Measurements from ENCODE around the gene CDON. TPM values are rescaled to one million over a fixed set of nuclear protein-coding genes. Genes with fewer than 3 reads are reported as not detected.

Gene CDON
- total RNA-seq, 3 donors from 2014 or later (not counting 1 experiment from before 2014, with no cell fraction given) = 0.25 to 0.38 TPM; not detected in 1

GRCh38 chr11:125931116-125931515, 131.6 kb downstream of the CDON start:
- DNase-seq (no peak), ATAC-seq (no peak)
- H3K9me3 ChIP-seq (ENCODE audit: control insufficient read depth, insufficient read depth, low read length) = no peaks in the 10 kb centered on the region
- H3K4me3 ChIP-seq (ENCODE audit: low read length) = no peak overlapping the region
- no peaks in the 10 kb centered on the region for H3K27me3 ChIP-seq (ENCODE audit: control insufficient read depth, insufficient read depth, low read length)
- no peak for TF ChIP-seq CTCF (IDR thresholded peaks at IDR 0.05)
- no peaks in the 10 kb centered on the region for H3K9me3 Mint-ChIP-seq
- no peak overlapping the region for H3K4me3 Mint-ChIP-seq
- no peak overlapping the region for H3K27ac ChIP-seq (ENCODE audit: low read length)
- 65% methylated on average over 3 of the region's 3 CpGs for whole genome bisulfite sequencing (ENCODE audit: insufficient coverage)
- H3K36me3 Mint-ChIP-seq = no peaks in the 10 kb centered on the region
- peaks cover 13 to 14% of the 10 kb centered on the region in 2 donors for H3K27me3 Mint-ChIP-seq (ENCODE audit: low read depth in 2 of 2)
- H3K36me3 ChIP-seq (ENCODE audit: control insufficient read depth, insufficient read depth, low read length) = no peaks in the 10 kb centered on the region
- no peak overlapping the region for H3K27ac Mint-ChIP-seq
- H3K4me1 ChIP-seq (ENCODE audit: control insufficient read depth, insufficient read depth, low read length) = no peaks in the 10 kb centered on the region
- intact Hi-C loops (cut with micrococcal nuclease) = no loop called here
- H3K4me1 Mint-ChIP-seq = no peaks in the 10 kb centered on the region

- 88% methylated on average over 10 of the region's 11 CpGs for WGBS (ENCODE audit: insufficient coverage)
Measured at GRCh38 chr11:125930076-125930450, 132.6 kb downstream of the CDON start.

GRCh38 chr11:125929445-125930075, 133.1 kb downstream of the CDON start:
- Histone ChIP-seq H3K27ac (ENCODE audit: low read length) (no peak overlapping the region), H3K9me3 (ENCODE audit: control insufficient read depth, insufficient read depth, low read length) (no peaks in the 10 kb centered on the region), H3K27me3 (ENCODE audit: control insufficient read depth, insufficient read depth, low read length) (no peaks in the 10 kb centered on the region), H3K4me3 (ENCODE audit: low read length) (no peak overlapping the region), H3K4me1 (ENCODE audit: control insufficient read depth, insufficient read depth, low read length) (no peaks in the 10 kb centered on the region), H3K36me3 (ENCODE audit: control insufficient read depth, insufficient read depth, low read length) (no peaks in the 10 kb centered on the region)
- TF ChIP-seq CTCF (IDR thresholded peaks at IDR 0.05) = no peak
- Mint-ChIP-seq H3K27ac (no peak overlapping the region), H3K4me3 (no peak overlapping the region), H3K4me1 (no peaks in the 10 kb centered on the region), H3K27me3 (ENCODE audit: low read depth in 2 of 2) (peaks cover 11 to 27% of the 10 kb centered on the region in 2 donors), H3K9me3 (no peaks in the 10 kb centered on the region), H3K36me3 (no peaks in the 10 kb centered on the region)
- intact Hi-C loops (cut with micrococcal nuclease) = no loop called here
- WGBS (ENCODE audit: insufficient coverage) = 73% methylated on average over 9 of the region's 9 CpGs
- DNase-seq (no peak), ATAC-seq (no peak)

More at GRCh38 chr11:125930076-125930450, 132.6 kb downstream of the CDON start:
- Mint-ChIP-seq H3K36me3 (no peaks in the 10 kb centered on the region), H3K4me1 (no peaks in the 10 kb centered on the region), H3K27ac (no peak overlapping the region), H3K4me3 (no peak overlapping the region), H3K27me3 (ENCODE audit: low read depth in 2 of 2) (peaks cover 13 to 23% of the 10 kb centered on the region in 2 donors), H3K9me3 (no peaks in the 10 kb centered on the region)
- no peaks in the 10 kb centered on the region for H3K27me3 ChIP-seq (ENCODE audit: control insufficient read depth, insufficient read depth, low read length)
- TF ChIP-seq CTCF (IDR thresholded peaks at IDR 0.05) = no peak
- DNase-seq (no peak), ATAC-seq (no peak)
- intact Hi-C loops (cut with micrococcal nuclease) = no loop called here
- no peaks in the 10 kb centered on the region for H3K36me3 ChIP-seq (ENCODE audit: control insufficient read depth, insufficient read depth, low read length)
- H3K4me3 ChIP-seq (ENCODE audit: low read length) = no peak overlapping the region
- H3K9me3 ChIP-seq (ENCODE audit: control insufficient read depth, insufficient read depth, low read length) = no peaks in the 10 kb centered on the region
- H3K27ac ChIP-seq (ENCODE audit: low read length) = no peak overlapping the region
- no peaks in the 10 kb centered on the region for H3K4me1 ChIP-seq (ENCODE audit: control insufficient read depth, insufficient read depth, low read length)

GRCh38 chr11:125926682-125927081, 136.0 kb downstream of the CDON start:
- no peak overlapping the region for H3K27ac ChIP-seq (ENCODE audit: low read length)
- Mint-ChIP-seq H3K4me3 (no peak overlapping the region), H3K27ac (no peak overlapping the region), H3K36me3 (no peaks in the 10 kb centered on the region), H3K4me1 (peaks cover 0 to 4% of the 10 kb centered on the region in 2 donors), H3K27me3 (ENCODE audit: low read depth in 2 of 2) (peaks cover 7 to 21% of the 10 kb centered on the region in 2 donors), H3K9me3 (no peaks in the 10 kb centered on the region)
- no peak overlapping the region for H3K4me3 ChIP-seq (ENCODE audit: low read length)
- no peak for TF ChIP-seq CTCF (IDR thresholded peaks at IDR 0.05)
- WGBS (ENCODE audit: insufficient coverage) = 87% methylated on average over 12 of the region's 12 CpGs
- no peak for DNase-seq
- intact Hi-C loops (cut with micrococcal nuclease) = no loop called here
- no peaks in the 10 kb centered on the region for H3K4me1 ChIP-seq (ENCODE audit: control insufficient read depth, insufficient read depth, low read length)
- H3K27me3 ChIP-seq (ENCODE audit: control insufficient read depth, insufficient read depth, low read length) = no peaks in the 10 kb centered on the region
- no peak for ATAC-seq
- no peaks in the 10 kb centered on the region for H3K9me3 ChIP-seq (ENCODE audit: control insufficient read depth, insufficient read depth, low read length)
- H3K36me3 ChIP-seq (ENCODE audit: control insufficient read depth, insufficient read depth, low read length) = no peaks in the 10 kb centered on the region

All from natural killer cell (primary cell).